K562 (cell line): ENCODE measurements around the gene CCNL1. TPM values are rescaled to one million over a fixed set of nuclear protein-coding genes. Genes with fewer than 3 reads are reported as not detected.

ENCODE experiments used
- ATAC-seq: fragments of 200-7000 bp; cut with Tn5 transposase; 3 replicates; pipeline ENCODE4 v1.9.1; 2020; ENCODE audit warnings: moderate library complexity
- BruUV-seq: library from RNA; stranded (reverse); fragments of 400-500 nt; replicated peaks from 2 replicates; lab custom pipeline; 2021; lab: Mats Ljungman, UMichigan
- CTCF ChIA-PET: fragments of 300-600 bp; formaldehyde crosslinking; extraction: SDS; loops from one replicate; lab custom pipeline; 2021; ENCODE audit warnings: low intra/inter-chr PET ratio; lab: Yijun Ruan, JAX
- POLR2A ChIA-PET: fragments of 300-600, 350-650 bp; sonication (Branson Sonifier 250); formaldehyde crosslinking; extraction: SDS; loops from one replicate; lab custom pipeline; 2021; ENCODE audit warnings: antibody characterized with exemption, inconsistent platforms; lab: Yijun Ruan, JAX
- DNase-seq, 4 experiments: peaks; one replicate each; pipeline versions ENCODE4 v3.0.0 to v3.0.0-alpha.2; 2011 to 2018; ENCODE audit warnings: low spot score in 3 of 4, mixed read lengths in 3 of 4; ENCODE audit errors: extremely low read depth in 1 of 4
- FAIRE-seq: peaks from 2 replicates; lab custom pipeline; 2011; peaks lifted over from hg19 to GRCh38; lab: Jason Lieb, UNC
- H2AFZ ChIP-seq: 2 replicates; pipeline ENCODE4 v1.6.0; 2011; ENCODE audit warnings: low read depth, low read length, control low read depth, inconsistent platforms
- H3K27ac ChIP-seq: fragments of 200-600 bp; 3 replicates; pipeline ENCODE4 v1.8.0; 2011; ENCODE audit warnings: low read depth, mild to moderate bottlenecking, control low read depth, inconsistent platforms, low read length, moderate library complexity, mixed read lengths; ENCODE audit errors: extremely low read depth
- H3K27me3 ChIP-seq, 2 experiments: fragments of 300-600 bp in 1 of 2; 2 replicates in 1 of 2; 3 replicates in 1 of 2; pipeline versions ENCODE4 v1.6.0 to v1.8.0; 2011; ENCODE audit warnings: inconsistent platforms in 2 of 2, low read length in 2 of 2, mild to moderate bottlenecking in 1 of 2, mixed read lengths in 1 of 2, moderate library complexity in 1 of 2; ENCODE audit not compliant: control insufficient read depth in 2 of 2, insufficient read depth in 2 of 2
- H3K36me3 ChIP-seq: fragments of 300-600 bp; 3 replicates; pipeline ENCODE4 v1.8.0; 2011; ENCODE audit warnings: mild to moderate bottlenecking, low read length, inconsistent platforms; ENCODE audit not compliant: control insufficient read depth, insufficient read depth
- H3K4me1 ChIP-seq, 2 experiments: fragments of 200-600 bp in 1 of 2; replicated peaks in 1 of 2; 2 replicates in 1 of 2; 3 replicates in 1 of 2; pipeline versions ENCODE4 v1.5.1 to v1.8.0; 2011; ENCODE audit warnings: inconsistent platforms in 2 of 2, low read length in 2 of 2, mild to moderate bottlenecking in 1 of 2, mixed read lengths in 1 of 2, moderate library complexity in 1 of 2; ENCODE audit not compliant: control insufficient read depth in 2 of 2, insufficient read depth in 2 of 2
- H3K4me2 ChIP-seq: 2 replicates; pipeline ENCODE4 v1.6.1; 2011; ENCODE audit warnings: low read length, control low read depth, inconsistent platforms, mixed read lengths; ENCODE audit not compliant: insufficient read depth
- H3K4me3 ChIP-seq: fragments of 200-600 bp; sonication (generic), shearing (Covaris generic); 2 replicates; pipeline ENCODE4 v1.5.1; 2016; ENCODE audit warnings: control low read depth, inconsistent platforms
- H3K79me2 ChIP-seq: fragments of 200-600 bp; 3 replicates; pipeline ENCODE4 v1.8.0; 2011; ENCODE audit warnings: low read length, inconsistent platforms; ENCODE audit not compliant: control insufficient read depth, insufficient read depth
- H3K9ac ChIP-seq, 2 experiments: 2 replicates each; pipeline versions ENCODE4 v1.6.0 to v1.6.1; 2011; ENCODE audit warnings: low read depth in 2 of 2, low read length in 2 of 2, control low read depth in 1 of 2, inconsistent platforms in 1 of 2, mild to moderate bottlenecking in 1 of 2, mixed read lengths in 1 of 2; ENCODE audit not compliant: insufficient read depth in 1 of 2
- H3K9me1 ChIP-seq: one replicate; pipeline ENCODE4 v1.6.0; 2011; ENCODE audit warnings: inconsistent platforms, mild to moderate bottlenecking, low read length, moderate library complexity; ENCODE audit not compliant: control insufficient read depth, insufficient read depth
- H3K9me3 ChIP-seq: replicated peaks from 2 replicates; pipeline ENCODE4 v1.5.1; 2011; ENCODE audit warnings: low read depth, low read length, inconsistent platforms; ENCODE audit not compliant: control insufficient read depth, insufficient read depth
- H4K20me1 ChIP-seq: replicated peaks from 2 replicates; pipeline ENCODE4 v1.6.1; 2011; ENCODE audit warnings: low read length, inconsistent platforms, mixed read lengths; ENCODE audit not compliant: control insufficient read depth, insufficient read depth
- ARID2 ChIP-seq: fragments of 450-650 bp; IDR thresholded peaks from 2 replicates; pipeline ENCODE4 v1.6.1; 2017; ENCODE audit warnings: antibody characterized with exemption, mild to moderate bottlenecking
- CBFA2T3 ChIP-seq: fragments of 450-650 bp; IDR thresholded peaks from 2 replicates; pipeline ENCODE4 v1.6.1; 2017
- DMBX1 ChIP-seq: fragments of 250-450 bp; sonication (Bioruptor Pico); IDR thresholded peaks from 2 replicates; pipeline ENCODE4 v1.8.0; 2022; ENCODE audit warnings: inconsistent platforms, mild to moderate bottlenecking, moderate library complexity, borderline replicate concordance
- DPF2 ChIP-seq: fragments of 450-650 bp; IDR thresholded peaks from 2 replicates; pipeline ENCODE4 v1.6.1; 2016
- HMBOX1 ChIP-seq: sonication (generic); IDR thresholded peaks from 2 replicates; pipeline ENCODE4 v1.6.1; 2016
- MAX ChIP-seq: sonication (generic); formaldehyde crosslinking; IDR thresholded peaks from 2 replicates; pipeline ENCODE4 v1.9.0; 2022; ENCODE audit warnings: mild to moderate bottlenecking, missing genetic modification reagents
- MCM5 ChIP-seq: fragments of 450-650 bp; IDR thresholded peaks from 2 replicates; pipeline ENCODE4 v1.6.1; 2016; ENCODE audit warnings: low read depth
- MEIS2 ChIP-seq: fragments of 450-650 bp; IDR thresholded peaks from 2 replicates; pipeline ENCODE4 v1.6.1; 2014; ENCODE audit warnings: mild to moderate bottlenecking; ENCODE audit not compliant: partially characterized antibody
- MIER1 ChIP-seq: fragments of 450-650 bp; IDR thresholded peaks from 2 replicates; pipeline ENCODE4 v1.6.1; 2016; ENCODE audit warnings: antibody characterized with exemption, mild to moderate bottlenecking, low read depth
- RAD21 ChIP-seq, 2 experiments: fragments of 250-450 bp in 1 of 2; fragments of 450-650 bp in 1 of 2; sonication (Bioruptor Pico) in 1 of 2; formaldehyde crosslinking in 1 of 2; IDR thresholded peaks in 1 of 2; conservative IDR thresholded peaks in 1 of 2; 2 replicates each; pipeline versions ENCODE4 v1.4.0 to v1.8.0; 2020 to 2022; ENCODE audit warnings: mild to moderate bottlenecking in 2 of 2, moderate library complexity in 1 of 2
- ZNF592 ChIP-seq: fragments of 450-650 bp; IDR thresholded peaks from 2 replicates; pipeline ENCODE4 v1.6.1; 2017; ENCODE audit warnings: antibody characterized with exemption, mild to moderate bottlenecking
- ZNF76 ChIP-seq: fragments of 250-450 bp; sonication (Bioruptor Pico); IDR thresholded peaks from 2 replicates; pipeline ENCODE4 v1.4.0; 2020; ENCODE audit warnings: mild to moderate bottlenecking, moderate library complexity, borderline replicate concordance
- WGBS: fragments of 100-300 bp; shearing (Covaris generic); methylation state at CpG from one replicate; pipeline ENCODE4 v1.1.6; 2016; ENCODE audit warnings: low coverage, mixed read lengths; ENCODE audit not compliant: insufficient coverage; ENCODE audit errors: missing lambda C conversion rate; 5-methylcytosine and 5-hydroxymethylcytosine counted together
- in situ Hi-C: fragments of 300-500 bp; cut with MboI; formaldehyde crosslinking; loops from 4 replicates; pipeline ENCODE4 v1.15.0; 2018; ENCODE audit warnings: inconsistent platforms, mixed read lengths
- intact Hi-C: fragments of 100-400 bp; cut with micrococcal nuclease; formaldehyde crosslinking; loops from 2 replicates; pipeline ENCODE4 v1.14.2; 2022
- polyA plus RNA-seq, 8 experiments: library from polyadenylated mRNA; depleted of rRNA in 4 of 8; stranded (reverse) in 5 of 8; unstranded in 3 of 8; fragments of >200 nt; fragmentation: Nextera tagmentation in 2 of 8; fragmentation: Illumina TruSeq in 1 of 8; extraction: Ambion mirVana in 2 of 8; extraction: Trizol in 1 of 8; gene quantifications; 2 replicates each; pipeline versions ENCODE4 v1.2.1 to v1.2.3, GENCODE V29; 2011 to 2014; ENCODE audit warnings: inconsistent platforms in 1 of 8, missing spikeins in 1 of 8
- total RNA-seq, 7 experiments: library from RNA; depleted of rRNA in 6 of 7; stranded (reverse); fragments of >200 nt in 6 of 7; fragmentation: Illumina TruSeq in 2 of 7; extraction: Trizol in 2 of 7; gene quantifications; 2 replicates each; pipeline versions ENCODE4 v1.2.1 to v1.2.3, GENCODE V29; 2011 to 2021; ENCODE audit warnings: low replicate concordance in 1 of 7
- TF ChIP-seq, protein P1 (sequence below), 2 experiments: IDR thresholded peaks in 1 of 2; conservative IDR thresholded peaks in 1 of 2; 2 replicates each; pipeline ENCODE4 v1.6.1; 2016; ENCODE audit warnings: low read depth in 2 of 2, mild to moderate bottlenecking in 1 of 2, missing compliant biosample characterization in 1 of 2, missing genetic modification characterization in 1 of 2, moderate library complexity in 1 of 2

The CCNL1 gene
- total and polyA plus RNA-seq, 9 of the 15 experiments (the other 6 are each of a cell fraction or from before 2014, with no cell fraction given): 16.1 to 186 (median 132) TPM

- Histone ChIP-seq H3K79me2 (no peaks in the 10 kb centered on the region), H3K27me3 (no peaks in the 10 kb centered on the region), H3K4me2 (peak overlapping the region; percentile 47), H4K20me1 (no peaks in the 10 kb centered on the region), H3K27ac (peak overlapping the region; percentile 52; the same call in 2 of the 3 replicates), H3K9me1 (no peaks in the 10 kb centered on the region), H3K4me1 (peaks cover 51 to 93% of the 10 kb centered on the region in 2 experiments; a peak in 4 of 5 replicates), H3K9ac (peak overlapping the region in 1 of 2 experiments; percentile 57; a peak in 2 of 4 replicates), H3K36me3 (no peaks in the 10 kb centered on the region), H3K9me3 (no peaks in the 10 kb centered on the region), H3K4me3 (no peak overlapping the region), H2AFZ (peak overlapping the region; percentile 44)
- intact Hi-C loops (no loop called here), in situ Hi-C loops (no loop called here)
- POLR2A ChIA-PET: interaction anchor here (0.6 to 10.5 kb wide), 5 partner anchors 9 to 576 kb away, joined by 3 to 96 read pairs (median 6); no protein-coding TSS in a partner anchor
- no TSS peak for BruUV-seq
- ATAC-seq (peak; percentile 75), FAIRE-seq (peak; percentile 93), DNase-seq (peak; percentile 61 to 92 (median 72))
- CTCF ChIA-PET: no interaction called here
- 0% methylated on average over 6 of the region's 6 CpGs for WGBS
- TF ChIP-seq MCM5 (no peak), ARID2 (0 out of 2 replicates have a peak, but pooled peaks have one; percentile 15), DPF2 (peak; percentile 75), HMBOX1 (peak; percentile 55), RAD21 (CRISPR knock-in tag; conservative IDR thresholded peaks at IDR 0.05 in 1 of 2, IDR thresholded peaks at IDR 0.05 in 1 of 2) (no peak), MIER1 (no peak), DMBX1 (peak; percentile 50; the same call in 1 of the 2 replicates), MAX (CRISPR knock-in tag) (0 out of 2 replicates have a peak, but pooled peaks have one; percentile 25), MEIS2 (peak; percentile 89), CBFA2T3 (peak; percentile 90), ZNF76 (CRISPR knock-in tag) (0 out of 2 replicates have a peak, but pooled peaks have one; percentile 19), ZNF592 (peak; percentile 78)
- TF ChIP-seq, protein P1, sequence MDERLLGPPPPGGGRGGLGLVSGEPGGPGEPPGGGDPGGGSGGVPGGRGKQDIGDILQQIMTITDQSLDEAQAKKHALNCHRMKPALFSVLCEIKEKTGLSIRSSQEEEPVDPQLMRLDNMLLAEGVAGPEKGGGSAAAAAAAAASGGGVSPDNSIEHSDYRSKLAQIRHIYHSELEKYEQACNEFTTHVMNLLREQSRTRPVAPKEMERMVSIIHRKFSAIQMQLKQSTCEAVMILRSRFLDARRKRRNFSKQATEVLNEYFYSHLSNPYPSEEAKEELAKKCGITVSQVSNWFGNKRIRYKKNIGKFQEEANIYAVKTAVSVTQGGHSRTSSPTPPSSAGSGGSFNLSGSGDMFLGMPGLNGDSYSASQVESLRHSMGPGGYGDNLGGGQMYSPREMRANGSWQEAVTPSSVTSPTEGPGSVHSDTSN (CRISPR knock-in tag; IDR thresholded peaks at IDR 0.05; ENCODE audit: low read depth): no peak
- TF ChIP-seq, protein P1 (tag; conservative IDR thresholded peaks at IDR 0.05; ENCODE audit: low read depth): peak; percentile 81
Observed at GRCh38 chr3:157110761-157111278, 49.1 kb downstream of the CCNL1 start.
